SK-N-SH (cell line): Measurements from ENCODE around the gene PHIP. TPM values are rescaled to one million over a fixed set of nuclear protein-coding genes. Genes with fewer than 3 reads are reported as not detected.
"Not testable (repeated sequence)": the region's sequence is repeated elsewhere in the genome, so short reads cannot be mapped to it uniquely, and the experiment has no call there.

Experiments
- CTCF ChIA-PET: fragments of 300-600, 350-600 bp; formaldehyde crosslinking; extraction: SDS; loops from one replicate; lab custom pipeline; 2021; lab: Yijun Ruan, JAX
- POLR2A ChIA-PET: fragments of 350-600 bp; sonication (Branson Sonifier 250); formaldehyde crosslinking; extraction: SDS; loops from one replicate; lab custom pipeline; 2020; ENCODE audit warnings: antibody characterized with exemption, inconsistent platforms; lab: Yijun Ruan, JAX
- DNase-seq: peaks from one replicate; pipeline ENCODE4 v3.0.0; 2012
- H2AFZ ChIP-seq: fragments of 200-600 bp; sonication (generic); 2 replicates; pipeline ENCODE4 v1.8.1; 2016; ENCODE audit warnings: antibody characterized with exemption, mild to moderate bottlenecking, low read depth
- H3F3A ChIP-seq: fragments of 200-600 bp; sonication (generic); replicated peaks from 2 replicates; pipeline ENCODE3; 2016; ENCODE audit warnings: antibody characterized with exemption, mild to moderate bottlenecking; ENCODE audit not compliant: insufficient read depth
- H3K27ac ChIP-seq, 2 experiments: fragments of 200-500 bp in 1 of 2; fragments of 200-600 bp in 1 of 2; sonication (Bioruptor generic) in 1 of 2; sonication (generic), shearing (Covaris generic) in 1 of 2; 2 replicates each; pipeline versions ENCODE4 v1.5.1 to v1.6.1; 2014 to 2016; ENCODE audit warnings: low read depth in 2 of 2, inconsistent platforms in 1 of 2, low read length in 1 of 2, mild to moderate bottlenecking in 1 of 2, mixed read lengths in 1 of 2
- H3K27me3 ChIP-seq: fragments of 200-600 bp; sonication (generic), shearing (Covaris generic); 2 replicates; pipeline ENCODE4 v1.6.1; 2016; ENCODE audit warnings: mixed run types; ENCODE audit not compliant: insufficient read depth
- H3K36me3 ChIP-seq, 2 experiments: fragments of 200-500 bp in 1 of 2; fragments of 200-600 bp in 1 of 2; sonication (Bioruptor generic) in 1 of 2; sonication (generic) in 1 of 2; replicated peaks in 1 of 2; 2 replicates each; pipeline versions ENCODE3 to v1.5.1; 2014 to 2016; ENCODE audit warnings: low read length in 1 of 2, mild to moderate bottlenecking in 1 of 2; ENCODE audit not compliant: insufficient read depth in 2 of 2, control insufficient read depth in 1 of 2
- H3K4me1 ChIP-seq, 2 experiments: fragments of 200-500 bp in 1 of 2; fragments of 200-600 bp in 1 of 2; sonication (Bioruptor generic) in 1 of 2; sonication (generic), shearing (Covaris generic) in 1 of 2; 2 replicates each; pipeline versions ENCODE4 v1.5.1 to v1.6.1; 2014 to 2016; ENCODE audit warnings: low read depth in 1 of 2, low read length in 1 of 2, mixed run types in 1 of 2; ENCODE audit not compliant: insufficient read depth in 2 of 2, control insufficient read depth in 1 of 2
- H3K4me2 ChIP-seq: fragments of 200-600 bp; sonication (generic), shearing (Covaris generic); 2 replicates; pipeline ENCODE4 v1.6.1; 2017; ENCODE audit warnings: mixed run types
- H3K4me3 ChIP-seq, 2 experiments: fragments of 200-500 bp in 1 of 2; fragments of 200-600 bp in 1 of 2; sonication (Bioruptor generic) in 1 of 2; sonication (generic), shearing (Covaris generic) in 1 of 2; 2 replicates each; pipeline versions ENCODE4 v1.5.1 to v1.8.1; 2014 to 2016; ENCODE audit warnings: low read depth in 2 of 2, inconsistent platforms in 1 of 2, low read length in 1 of 2, mild to moderate bottlenecking in 1 of 2, mixed read lengths in 1 of 2, moderate library complexity in 1 of 2
- H3K79me2 ChIP-seq: fragments of 200-600 bp; sonication (generic); 2 replicates; pipeline ENCODE4 v1.8.1; 2017; ENCODE audit warnings: mild to moderate bottlenecking; ENCODE audit not compliant: insufficient read depth
- H3K9ac ChIP-seq: fragments of 200-600 bp; sonication (generic); 2 replicates; pipeline ENCODE4 v1.6.1; 2017; ENCODE audit warnings: mixed run types
- H3K9me2 ChIP-seq: fragments of 200-600 bp; sonication (generic); 2 replicates; pipeline ENCODE4 v1.6.1; 2017; ENCODE audit warnings: mixed run types
- H3K9me3 ChIP-seq: fragments of 200-600 bp; sonication (generic); 2 replicates; pipeline ENCODE4 v1.6.1; 2017; ENCODE audit warnings: mixed run types, mild to moderate bottlenecking, moderate library complexity
- H4K20me1 ChIP-seq: fragments of 200-600 bp; sonication (generic); 2 replicates; pipeline ENCODE4 v1.6.1; 2017; ENCODE audit warnings: mild to moderate bottlenecking, mixed run types; ENCODE audit not compliant: insufficient read depth
- CHD2 ChIP-seq: fragments of 150-350 bp; IDR thresholded peaks from 2 replicates; pipeline ENCODE4 v1.6.1; 2018; ENCODE audit warnings: low read length; ENCODE audit not compliant: partially characterized antibody
- ELF1 ChIP-seq: IDR thresholded peaks from 2 replicates; pipeline ENCODE4 v1.4.0; 2012
- EP300 ChIP-seq, 2 experiments: IDR thresholded peaks; 2 replicates each; pipeline versions ENCODE4 v1.4.0 to v1.6.1; 2012; ENCODE audit warnings: borderline replicate concordance in 1 of 2, low read depth in 1 of 2, low read length in 1 of 2
- EZH2phosphoT487 ChIP-seq: fragments of 200-600 bp; sonication (generic); IDR thresholded peaks from 2 replicates; pipeline ENCODE4 v1.6.1; 2017; ENCODE audit warnings: low read depth, mixed run types, mild to moderate bottlenecking, antibody characterized with exemption, moderate library complexity, borderline replicate concordance
- FOSL2 ChIP-seq: IDR thresholded peaks from 2 replicates; pipeline ENCODE4 v1.4.0; 2012; ENCODE audit warnings: low read depth, mild to moderate bottlenecking, moderate library complexity, borderline replicate concordance
- FOXJ3 ChIP-seq: sonication (generic); formaldehyde crosslinking; IDR thresholded peaks from 2 replicates; pipeline ENCODE4 v1.5.1; 2020; ENCODE audit warnings: mild to moderate bottlenecking, missing genetic modification reagents
- FOXM1 ChIP-seq: IDR thresholded peaks from 2 replicates; pipeline ENCODE4 v1.4.0; 2012; ENCODE audit warnings: low read depth, mild to moderate bottlenecking
- GATA2 ChIP-seq: sonication (generic); formaldehyde crosslinking; IDR thresholded peaks from 2 replicates; pipeline ENCODE4 v1.5.0; 2020; ENCODE audit warnings: mild to moderate bottlenecking, missing genetic modification reagents
- MAX ChIP-seq: IDR thresholded peaks from 2 replicates; pipeline ENCODE4 v1.4.0; 2012; ENCODE audit warnings: low read depth
- MEF2A ChIP-seq: IDR thresholded peaks from 2 replicates; pipeline ENCODE4 v1.4.0; 2012; ENCODE audit warnings: low read depth, borderline replicate concordance
- POLR2AphosphoS5 ChIP-seq: IDR thresholded peaks from 2 replicates; pipeline ENCODE4 v1.6.1; 2012; ENCODE audit warnings: low read depth, low read length
- RCOR1 ChIP-seq: fragments of 150-350 bp; IDR thresholded peaks from 2 replicates; pipeline ENCODE4 v1.6.1; 2017; ENCODE audit warnings: antibody characterized with exemption, low read length
- RFX5 ChIP-seq: IDR thresholded peaks from 2 replicates; pipeline ENCODE4 v1.6.1; 2012; ENCODE audit warnings: mild to moderate bottlenecking, improper control_type of control experiment, low read length
- RXRA ChIP-seq: IDR thresholded peaks from 2 replicates; pipeline ENCODE4 v1.4.0; 2012; ENCODE audit warnings: low read depth, mild to moderate bottlenecking, borderline replicate concordance
- SIN3A ChIP-seq: IDR thresholded peaks from 2 replicates; pipeline ENCODE4 v1.6.1; 2012; ENCODE audit warnings: low read depth, mild to moderate bottlenecking, low read length, moderate library complexity, borderline replicate concordance
- YY1 ChIP-seq: IDR thresholded peaks from 2 replicates; pipeline ENCODE4 v1.4.0; 2012; ENCODE audit warnings: low read depth, mild to moderate bottlenecking
- WGBS: methylation state at CpG from one replicate; pipeline ENCODE4 v1.1.6; 2017; ENCODE audit warnings: low lambda C conversion rate; 5-methylcytosine and 5-hydroxymethylcytosine counted together
- polyA plus RNA-seq, 3 experiments: library from polyadenylated mRNA; depleted of rRNA; stranded (reverse); fragments of >200 nt; gene quantifications; 2 replicates each; pipeline ENCODE4 v1.2.3, GENCODE V29; 2012

PHIP gene
- polyA plus RNA-seq, 1 of the 3 experiments (the other 2 are of a cell fraction), result 1.7 TPM

GRCh38 chr6:79100304-79100703, 22.2 kb upstream of the PHIP start:
- no peaks in the 10 kb centered on the region for H3K4me1 ChIP-seq
- no peak overlapping the region for H2AFZ ChIP-seq
- WGBS, result 44% methylated on average over 2 of the region's 2 CpGs
- CTCF ChIA-PET, result no interaction called here
- no peaks in the 10 kb centered on the region for H3K27me3 ChIP-seq
- H3K4me3 ChIP-seq, result no peak overlapping the region
- H3K79me2 ChIP-seq, result no peaks in the 10 kb centered on the region
- H4K20me1 ChIP-seq, result no peaks in the 10 kb centered on the region
- H3K9ac ChIP-seq, result no peak overlapping the region
- TF ChIP-seq MAX (no peak), FOXM1 (no peak), CHD2 (no peak), RXRA (no peak), EZH2phosphoT487 (no peak), GATA2 (CRISPR knock-in tag) (no peak)
- TF ChIP-seq, all 33 proteins: peak for 0
- POLR2A ChIA-PET, result no interaction called here
- H3K9me2 ChIP-seq, result no peaks in the 10 kb centered on the region
- H3F3A ChIP-seq, result no peaks in the 10 kb centered on the region
- H3K27ac ChIP-seq, result no peak overlapping the region
- H3K36me3 ChIP-seq, result no peaks in the 10 kb centered on the region
- no peaks in the 10 kb centered on the region for H3K9me3 ChIP-seq
- DNase-seq, result no peak
- H3K4me2 ChIP-seq, result no peak overlapping the region

DNA sequence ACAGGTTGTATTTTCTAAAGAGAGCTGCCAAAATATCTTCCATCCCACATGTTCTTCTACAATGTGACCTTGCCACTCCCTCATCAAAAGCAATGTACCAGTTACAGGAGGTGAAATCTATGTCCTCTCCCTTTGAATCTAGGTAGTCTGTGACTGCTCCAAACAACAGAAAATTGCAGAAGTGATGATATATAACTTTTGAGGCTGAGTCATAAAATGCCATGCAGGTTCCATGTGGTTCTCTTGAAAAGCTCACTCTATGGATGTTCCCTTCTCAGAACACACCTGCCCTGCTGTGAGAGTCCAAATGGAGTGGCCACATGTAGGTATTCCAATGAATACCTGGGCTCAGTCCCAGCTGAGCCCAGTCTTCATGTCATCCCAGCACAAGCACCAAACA, 16.9 kb upstream of the PHIP start:
- CTCF ChIA-PET, result no interaction called here
- no peak for DNase-seq
- no peaks in the 10 kb centered on the region for H3F3A ChIP-seq
- POLR2A ChIA-PET, result no interaction called here
- no peak overlapping the region for H2AFZ ChIP-seq
- TF ChIP-seq ELF1, result no peak
- no peak for TF ChIP-seq POLR2AphosphoS5
- no peak for TF ChIP-seq EZH2phosphoT487
- no peak for TF ChIP-seq EP300 (IDR thresholded peaks at IDR 0.05; ENCODE audit: borderline replicate concordance in 1 of 2, low read depth in 1 of 2, low read length in 1 of 2)
- TF ChIP-seq YY1, result no peak
- TF ChIP-seq MEF2A, result no peak
- TF ChIP-seq SIN3A, result no peak
- TF ChIP-seq FOXJ3 (CRISPR knock-in tag), result no peak
- no peak for TF ChIP-seq FOSL2
- TF ChIP-seq RFX5, result no peak
- no peak for TF ChIP-seq RXRA
- no peak for TF ChIP-seq RCOR1
- H3K27me3 ChIP-seq, result no peaks in the 10 kb centered on the region
- no peak overlapping the region for H3K27ac ChIP-seq
- H3K36me3 ChIP-seq, result no peaks in the 10 kb centered on the region
- no peaks in the 10 kb centered on the region for H4K20me1 ChIP-seq
- H3K4me3 ChIP-seq, result no peak overlapping the region
- H3K9me2 ChIP-seq, result no peaks in the 10 kb centered on the region
- no peaks in the 10 kb centered on the region for H3K79me2 ChIP-seq
- H3K4me2 ChIP-seq, result no peak overlapping the region
- no peaks in the 10 kb centered on the region for H3K4me1 ChIP-seq
- H3K9ac ChIP-seq, result no peak overlapping the region
- H3K9me3 ChIP-seq, result no peaks in the 10 kb centered on the region

DNA sequence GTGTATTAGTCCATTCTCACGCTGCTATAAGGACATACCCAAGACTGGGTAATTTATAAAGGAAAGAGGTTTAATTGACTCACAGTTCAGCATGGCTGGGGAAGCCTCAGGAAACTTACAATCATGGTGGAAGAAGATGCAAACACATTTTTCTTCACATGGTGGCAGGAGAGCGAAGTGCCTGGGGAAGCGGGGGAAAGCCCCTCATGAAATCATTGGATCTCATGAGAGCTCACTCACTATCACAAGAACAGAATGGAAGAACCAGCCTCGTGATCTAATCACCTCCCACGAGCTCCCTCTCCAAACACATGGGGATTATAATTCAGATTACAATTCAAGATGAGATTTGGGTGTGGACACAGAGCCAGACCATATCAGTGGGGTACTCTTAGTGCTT, 13.7 kb upstream of the PHIP start:
- DNase-seq, H3K36me3 ChIP-seq: not testable (repeated sequence)

More for the DNA sequence above, 13.7 kb upstream of the PHIP start:
- H3K4me2 ChIP-seq, H3K27me3 ChIP-seq, POLR2A ChIA-PET, CTCF ChIA-PET, H3K9me3 ChIP-seq, H3K27ac ChIP-seq, H3F3A ChIP-seq, H2AFZ ChIP-seq, H3K79me2 ChIP-seq, H3K9me2 ChIP-seq, H3K9ac ChIP-seq, H3K4me1 ChIP-seq, H4K20me1 ChIP-seq, H3K4me3 ChIP-seq: not testable (repeated sequence)
- 60% methylated on average over 5 of the region's 5 CpGs for WGBS
